GM21390 (cell line): ENCODE measurements around the gene PGP.

Experiments used
- ATAC-seq: cut with Tn5 transposase; IDR thresholded peaks from one replicate; pipeline ENCODE4 v1.9.1; 2021; ENCODE audit not compliant: unreplicated experiment

The PGP gene

DNA sequence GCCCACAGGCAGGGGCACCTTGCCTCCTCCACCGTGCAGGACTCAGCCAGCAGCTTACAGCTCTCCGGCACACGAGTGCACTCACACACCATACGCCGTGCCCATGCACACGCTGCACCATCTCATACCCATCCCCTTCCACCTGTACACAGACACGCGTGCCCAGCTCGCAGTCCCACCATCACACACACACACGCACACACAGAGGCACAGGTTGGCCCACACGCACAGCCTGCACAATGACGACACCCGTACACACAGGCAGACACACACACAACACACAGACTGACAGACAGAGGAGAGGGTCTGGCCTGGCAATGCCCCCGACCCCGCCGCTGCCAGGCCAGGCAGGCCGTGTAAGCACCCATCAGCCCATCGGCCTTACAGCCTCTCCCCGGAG lies 30.3 kb downstream of the PGP start:
- ATAC-seq, result no peak

DNA sequence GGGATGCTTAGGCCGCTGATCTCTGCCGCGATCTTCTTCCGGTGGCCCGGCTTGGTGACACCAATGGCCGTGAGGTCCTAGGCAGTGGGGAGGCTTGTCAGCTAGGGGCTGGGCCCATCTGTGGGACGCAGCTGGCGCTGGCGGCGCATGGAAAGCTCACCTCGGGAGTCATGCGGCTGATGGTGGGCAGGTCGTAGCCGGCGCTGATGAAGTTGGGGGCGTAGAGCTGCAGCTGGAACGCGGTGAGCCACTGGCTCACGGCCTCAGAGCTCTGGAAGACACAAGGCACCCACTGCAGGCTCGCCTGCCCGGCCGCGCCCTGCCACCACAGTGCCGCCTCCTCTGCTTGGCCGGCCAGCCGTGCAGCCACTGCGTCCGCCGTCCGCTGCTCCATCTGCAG lies 31.0 kb downstream of the PGP start:
- ATAC-seq, result no peak

DNA sequence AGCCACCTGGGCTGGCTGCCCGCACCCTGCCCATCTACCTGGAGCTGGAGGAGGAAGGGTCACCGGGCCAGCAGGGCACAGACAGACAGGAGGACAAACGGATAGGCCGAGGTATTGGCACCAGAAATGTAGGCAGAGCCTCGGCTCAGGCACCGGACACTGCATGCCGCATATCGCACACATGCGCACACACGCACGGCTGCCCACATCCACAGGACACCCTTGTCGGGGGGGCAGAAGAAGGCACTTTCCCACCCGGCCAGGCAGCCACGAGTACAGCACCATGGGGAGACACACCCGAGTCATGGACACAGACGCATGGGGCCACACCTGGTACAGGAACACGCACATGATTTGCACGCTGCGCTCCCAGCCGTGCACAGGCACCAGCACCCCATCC lies 32.7 kb downstream of the PGP start:
- no peak for ATAC-seq

DNA sequence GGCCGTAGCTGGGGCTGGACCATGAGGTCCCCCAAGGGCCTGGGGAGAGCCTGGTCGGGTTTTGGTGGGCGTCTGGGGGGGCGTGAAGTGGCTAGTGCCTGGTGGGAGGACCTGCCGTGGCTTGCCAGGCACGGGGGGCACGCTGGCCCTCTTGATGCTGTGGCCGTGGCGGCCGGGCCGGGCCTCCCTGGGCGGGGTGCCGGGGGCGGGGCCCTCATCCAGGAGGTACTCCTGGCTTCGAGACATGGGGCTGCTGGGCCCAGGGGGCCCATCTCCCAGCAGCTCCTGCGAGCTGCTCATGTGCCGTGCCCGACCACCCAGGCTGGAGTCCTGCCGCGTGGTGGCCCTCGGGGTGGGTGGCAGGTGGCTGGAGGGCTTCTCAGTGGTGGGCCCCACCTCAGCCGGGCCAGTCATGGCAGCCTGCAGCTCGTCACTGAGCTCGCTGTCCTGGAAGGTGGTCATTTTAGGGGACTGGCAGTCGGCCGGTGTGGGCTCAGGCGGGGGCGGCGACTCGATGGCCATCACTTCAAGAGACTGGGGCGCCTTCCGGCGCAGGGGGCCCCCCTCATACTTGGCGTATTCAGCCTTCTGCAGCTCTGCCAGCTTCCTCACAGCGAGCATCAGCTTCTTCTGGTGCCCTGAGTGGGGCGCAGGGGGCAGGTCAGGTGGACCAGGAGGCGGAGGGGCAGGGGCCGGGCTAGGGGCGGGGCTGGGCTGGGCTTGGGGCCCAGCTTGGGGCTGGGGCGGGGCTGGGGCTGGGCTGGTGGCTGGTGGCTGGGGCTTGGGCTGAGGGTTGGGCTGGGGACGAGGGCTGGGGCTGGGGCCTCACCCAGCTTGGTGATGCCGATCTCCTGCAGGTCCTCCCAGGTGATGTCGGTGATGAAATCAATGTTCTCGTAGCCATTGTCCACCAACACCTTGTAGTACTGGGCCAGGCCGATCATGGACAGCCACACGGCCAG lies 33.4 kb downstream of the PGP start:
- no peak for ATAC-seq

DNA sequence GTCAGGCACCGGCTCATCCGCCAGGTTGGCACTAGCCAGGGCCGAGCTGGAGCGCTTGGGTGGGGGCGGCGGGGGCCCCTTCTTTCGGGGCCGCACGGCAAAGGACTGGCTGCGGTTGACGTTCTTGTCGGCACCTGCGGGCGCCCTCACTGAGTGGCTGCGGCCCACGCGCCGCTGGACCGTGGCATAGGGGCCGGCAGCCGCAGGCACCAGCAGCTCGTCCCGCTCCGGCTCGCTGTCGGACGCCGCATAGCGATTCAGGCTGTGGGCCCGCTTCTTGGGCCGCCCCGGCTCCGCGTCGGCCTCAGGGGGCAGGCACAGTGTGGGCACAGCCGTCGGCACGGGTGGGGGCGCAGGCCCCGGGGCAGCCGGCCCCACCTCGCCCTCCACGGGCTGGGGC lies 34.2 kb downstream of the PGP start:
- ATAC-seq, result no peak

DNA sequence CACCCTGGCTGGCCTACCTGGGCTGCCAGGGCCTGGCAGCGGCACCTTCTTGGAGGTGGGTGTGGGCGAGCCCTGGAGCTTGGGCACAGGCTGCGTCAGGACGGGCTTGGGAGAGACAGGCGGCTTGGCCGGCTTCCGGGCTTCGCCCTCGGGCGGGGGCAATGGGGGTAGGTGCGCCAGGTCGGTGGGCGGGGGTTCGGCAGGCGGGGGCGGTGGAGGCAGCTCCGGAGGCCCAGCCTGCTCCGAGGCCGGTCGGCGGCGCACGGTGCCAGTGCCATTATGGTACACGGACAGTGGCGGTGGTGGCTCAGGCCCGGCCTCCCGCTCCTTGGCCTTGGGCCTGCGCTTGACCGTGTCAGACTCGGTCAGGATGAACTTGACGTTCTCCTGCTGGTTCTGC lies 35.1 kb downstream of the PGP start:
- ATAC-seq, result no peak

DNA sequence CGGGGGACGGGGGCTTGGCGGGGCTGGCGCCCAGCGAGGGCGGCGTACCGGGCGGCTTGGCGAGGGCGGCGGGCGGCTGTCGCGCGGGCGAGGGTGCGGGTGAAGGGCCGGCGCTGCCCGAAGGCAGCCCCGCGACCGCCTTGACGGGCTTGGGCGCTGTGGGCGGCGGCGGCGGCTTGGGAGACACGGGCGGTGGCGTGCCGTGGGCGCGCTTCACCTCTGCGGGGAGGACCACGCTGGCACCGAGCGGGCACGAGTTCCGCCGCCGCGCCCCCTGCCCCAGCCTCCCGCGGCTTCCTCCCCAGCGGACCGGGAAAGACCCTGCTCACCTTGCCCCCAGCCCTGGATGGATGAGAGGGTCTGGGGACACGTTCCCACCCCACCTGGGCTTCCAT lies 35.5 kb downstream of the PGP start:
- ATAC-seq, result no peak

DNA sequence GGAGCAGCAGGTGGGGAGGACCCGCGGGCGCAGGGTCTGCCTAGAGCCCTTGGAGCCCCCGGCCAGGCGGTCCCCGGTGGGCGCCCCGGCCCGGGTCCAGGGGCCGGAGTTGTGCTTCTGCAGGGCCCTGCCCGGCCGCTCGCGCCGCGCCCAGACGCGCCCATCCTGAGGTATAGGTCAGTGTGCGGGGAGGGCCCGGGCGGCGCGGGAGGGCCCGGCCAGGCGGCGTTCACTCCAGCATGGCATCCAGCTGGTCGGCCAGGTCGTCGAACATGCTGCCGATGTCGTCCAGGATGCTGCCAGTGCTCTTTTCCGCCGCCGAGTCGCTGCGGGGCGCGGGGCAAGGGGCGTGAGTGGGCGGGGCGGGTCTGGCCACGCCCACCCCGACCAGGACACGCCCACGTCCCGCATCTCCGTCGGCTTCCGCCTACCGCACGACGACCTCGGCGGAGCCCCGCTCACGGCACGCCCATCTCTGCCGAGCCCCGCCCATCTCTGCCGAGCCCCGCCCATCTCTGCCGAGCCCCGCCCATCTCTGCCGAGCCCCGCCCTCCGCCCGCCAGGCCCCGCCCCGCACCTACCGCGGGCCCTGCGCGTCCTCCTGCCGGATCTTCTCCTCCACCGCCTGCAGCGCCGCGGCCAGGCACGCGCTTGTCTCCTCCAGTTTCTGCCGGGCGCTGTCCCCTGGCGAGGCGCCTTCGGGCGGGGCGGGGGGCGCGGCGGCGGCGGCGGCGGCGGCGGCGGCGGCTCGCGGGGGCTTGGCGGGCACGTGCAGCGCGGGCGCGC lies 36.1 kb downstream of the PGP start:
- ATAC-seq, result no peak

DNA sequence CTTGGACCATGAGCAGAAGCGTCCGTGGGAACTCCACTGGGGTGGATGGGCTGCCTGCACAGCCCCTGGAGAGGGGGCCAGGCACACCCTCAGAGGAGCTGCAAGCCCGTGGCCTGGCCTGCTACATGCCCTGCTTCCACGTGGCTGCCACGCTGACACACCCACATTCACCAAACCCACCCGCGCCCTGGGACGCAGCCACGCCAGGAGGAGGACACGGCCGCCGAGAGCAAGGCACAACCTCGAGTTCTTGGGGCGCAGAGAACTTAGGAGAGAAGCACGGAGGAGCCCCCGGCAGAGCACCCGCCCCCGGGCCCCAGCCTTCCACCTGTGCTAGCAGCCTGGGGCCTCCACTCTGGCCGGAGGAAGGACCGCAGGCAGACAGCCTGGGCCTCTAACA lies 37.1 kb downstream of the PGP start:
- ATAC-seq, result no peak

DNA sequence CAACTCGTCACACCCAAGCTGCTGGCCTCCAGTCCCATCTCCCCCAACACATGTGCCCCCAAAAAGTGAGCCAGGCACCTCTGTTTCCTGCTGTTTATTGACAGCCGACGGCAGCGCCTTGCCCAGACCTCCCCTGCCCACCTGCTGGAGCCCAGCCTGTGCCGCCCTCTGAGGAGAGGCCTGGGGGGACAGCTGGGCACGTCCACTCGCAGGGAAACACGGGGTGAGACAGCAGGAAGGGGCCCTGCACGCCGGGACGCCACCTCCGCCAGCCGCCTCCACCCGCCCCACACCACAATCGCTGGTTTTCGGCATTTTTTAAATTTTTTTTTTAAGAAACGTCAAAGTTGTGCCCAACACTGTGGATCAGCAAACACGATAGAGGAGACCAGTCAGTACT lies 37.5 kb downstream of the PGP start:
- ATAC-seq, result no peak

DNA sequence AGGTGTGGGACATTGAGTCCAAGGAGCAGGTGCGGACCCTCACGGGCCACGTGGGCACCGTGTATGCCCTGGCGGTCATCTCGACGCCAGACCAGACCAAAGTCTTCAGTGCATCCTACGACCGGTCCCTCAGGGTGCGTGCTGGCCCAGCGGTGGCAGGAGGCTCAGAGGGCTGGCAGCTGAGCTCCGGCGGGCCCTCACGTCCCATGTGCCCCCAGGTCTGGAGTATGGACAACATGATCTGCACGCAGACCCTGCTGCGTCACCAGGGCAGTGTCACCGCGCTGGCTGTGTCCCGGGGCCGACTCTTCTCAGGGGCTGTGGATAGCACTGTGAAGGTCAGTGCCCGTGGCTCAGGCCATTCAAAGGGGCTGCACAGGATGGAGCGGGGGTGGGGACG lies 38.6 kb downstream of the PGP start:
- no peak for ATAC-seq

DNA sequence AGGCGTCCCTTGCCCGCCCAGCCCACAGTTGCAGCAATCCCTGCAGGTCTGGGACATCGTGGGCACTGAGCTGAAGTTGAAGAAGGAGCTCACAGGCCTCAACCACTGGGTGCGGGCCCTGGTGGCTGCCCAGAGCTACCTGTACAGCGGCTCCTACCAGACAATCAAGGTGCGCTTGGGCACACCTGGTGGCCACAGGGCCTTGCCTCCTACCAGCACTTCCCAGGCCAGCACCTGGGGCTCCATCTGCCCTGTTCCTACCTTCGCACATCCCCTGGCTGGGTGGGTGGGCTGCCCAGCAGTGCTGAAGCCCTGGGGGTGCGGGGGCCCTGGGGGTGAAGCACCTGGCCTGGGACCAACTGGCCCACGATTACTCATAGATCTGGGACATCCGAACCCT lies 39.2 kb downstream of the PGP start:
- ATAC-seq, result no peak

DNA sequence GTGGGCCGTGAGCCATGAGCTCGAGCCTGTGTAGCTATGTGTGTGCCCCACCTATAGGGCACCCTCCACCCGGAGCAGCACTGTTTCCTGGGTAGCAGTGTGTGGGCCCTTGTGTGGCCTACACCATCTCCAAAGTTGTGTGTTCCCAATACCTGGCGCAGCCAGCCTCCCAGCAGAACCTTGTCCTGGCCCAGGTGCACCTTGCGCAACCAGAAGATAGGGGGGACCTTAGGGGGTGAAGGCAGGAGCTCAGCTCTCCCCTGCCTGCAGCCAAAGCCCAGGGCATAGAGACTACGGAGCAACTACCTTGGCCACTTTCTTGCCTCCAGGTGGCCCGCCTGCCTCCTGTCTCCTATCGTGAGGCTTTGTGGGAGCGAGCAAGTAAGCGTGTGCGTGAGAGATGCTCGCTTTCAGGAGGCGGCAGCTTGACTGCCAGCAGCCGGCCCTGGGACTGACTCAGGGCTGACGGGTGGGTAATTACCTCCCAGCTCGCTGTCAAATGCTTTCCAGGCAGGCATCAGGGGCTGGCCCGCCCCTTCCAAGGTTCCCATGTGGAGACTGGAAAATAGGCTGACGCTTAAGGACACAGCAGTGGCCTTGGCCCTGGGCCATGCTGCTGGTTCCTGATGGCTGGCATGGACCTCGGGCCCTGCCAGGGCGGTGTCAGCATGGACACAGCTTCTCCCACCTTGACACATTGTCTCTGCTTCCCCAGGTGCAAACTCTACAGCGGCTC lies 40.1 kb downstream of the PGP start:
- no peak for ATAC-seq

DNA sequence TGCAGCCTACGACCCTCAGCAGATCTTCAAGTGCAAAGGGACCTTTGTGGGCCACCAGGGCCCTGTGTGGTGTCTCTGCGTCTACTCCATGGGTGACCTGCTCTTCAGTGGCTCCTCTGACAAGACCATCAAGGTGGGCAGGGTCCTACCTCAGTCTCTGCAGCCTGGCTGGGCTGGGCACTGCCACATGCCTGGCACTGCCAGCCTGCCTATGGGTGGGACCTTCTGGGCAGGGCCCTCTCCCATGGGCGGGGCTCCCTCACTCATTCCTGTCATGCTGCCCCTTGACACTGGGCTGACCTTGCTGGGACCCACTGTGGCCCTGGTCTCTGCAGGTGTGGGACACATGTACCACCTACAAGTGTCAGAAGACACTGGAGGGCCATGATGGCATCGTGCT lies 40.7 kb downstream of the PGP start:
- ATAC-seq, result no peak

DNA sequence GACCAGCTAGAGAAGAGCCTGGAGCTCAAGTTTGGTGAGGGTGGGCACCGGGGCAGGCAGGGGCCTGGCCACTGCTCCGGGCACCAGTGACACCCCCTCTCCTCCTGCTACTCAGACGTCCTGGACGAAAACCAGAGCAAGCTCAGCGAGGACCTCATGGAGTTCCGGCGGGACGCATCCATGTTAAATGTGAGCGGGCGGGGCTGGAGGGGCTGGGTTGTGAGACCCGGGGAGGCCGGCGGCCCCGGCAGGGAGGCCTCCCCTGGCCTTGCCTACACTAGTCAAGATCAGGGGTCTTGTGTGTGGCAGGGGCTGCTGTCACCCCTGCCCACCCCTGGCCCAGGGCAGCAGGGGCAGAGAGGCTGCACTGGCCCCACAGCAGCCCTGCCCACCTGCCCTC lies 41.3 kb downstream of the PGP start:
- ATAC-seq, result no peak

DNA sequence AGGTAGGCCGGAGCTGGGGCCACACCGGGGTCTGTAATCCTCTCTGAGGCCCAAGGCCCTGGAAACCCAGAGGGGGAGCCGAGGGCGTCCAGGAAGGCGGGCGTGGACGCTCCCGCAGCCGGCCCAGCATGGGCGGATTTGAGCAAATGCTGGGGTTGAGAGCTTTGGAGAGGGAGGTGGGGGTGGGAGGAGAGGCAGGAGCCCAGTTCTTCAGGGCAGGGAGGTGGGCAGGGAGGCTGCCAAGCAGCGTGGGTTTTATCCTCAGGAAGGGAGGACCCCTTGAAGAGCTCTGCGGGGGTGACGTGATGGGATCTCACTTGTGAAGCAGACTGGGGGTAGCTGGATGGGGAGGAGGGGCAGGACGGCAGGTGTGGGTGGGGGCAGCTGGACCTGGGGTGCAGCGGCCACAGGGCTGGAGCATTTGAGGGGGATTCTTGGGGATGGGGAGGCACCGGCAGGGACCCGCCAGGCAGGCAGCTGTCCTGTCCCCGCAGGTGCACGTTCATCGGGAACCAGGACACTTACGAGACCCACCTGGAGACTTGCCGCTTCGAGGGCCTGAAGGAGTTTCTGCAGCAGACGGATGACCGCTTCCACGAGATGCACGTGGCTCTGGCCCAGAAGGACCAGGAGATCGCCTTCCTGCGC lies 41.8 kb downstream of the PGP start:
- ATAC-seq, result no peak

DNA sequence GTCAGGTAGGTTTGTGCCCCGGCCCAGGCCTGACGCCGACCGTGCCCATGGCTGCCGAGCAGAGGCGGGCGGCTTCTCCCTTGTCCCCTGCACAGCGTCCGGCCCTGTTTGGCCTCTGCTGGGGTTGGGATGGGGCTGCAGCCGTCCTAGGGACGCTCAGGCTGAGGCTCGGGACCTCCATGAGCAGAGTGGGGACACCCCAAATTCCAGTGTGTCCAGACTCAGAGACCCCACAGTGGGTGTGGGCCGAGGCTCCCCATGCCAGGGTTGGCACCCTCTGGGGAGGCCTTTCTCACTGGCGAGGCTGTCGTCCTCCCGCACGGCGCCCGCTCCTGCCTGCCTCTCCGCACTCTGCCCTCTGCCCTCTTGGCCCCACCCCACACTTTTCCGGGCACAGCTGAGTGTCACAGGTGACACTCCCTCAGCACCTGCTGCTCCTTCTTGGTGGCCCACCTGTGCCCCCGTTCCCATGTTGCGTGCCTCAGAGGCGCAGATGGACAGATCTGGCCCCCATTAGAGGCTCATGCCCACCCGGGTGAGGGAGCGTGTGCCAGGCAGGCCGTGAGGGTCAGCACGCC lies 43.0 kb downstream of the PGP start:
- no peak for ATAC-seq

DNA sequence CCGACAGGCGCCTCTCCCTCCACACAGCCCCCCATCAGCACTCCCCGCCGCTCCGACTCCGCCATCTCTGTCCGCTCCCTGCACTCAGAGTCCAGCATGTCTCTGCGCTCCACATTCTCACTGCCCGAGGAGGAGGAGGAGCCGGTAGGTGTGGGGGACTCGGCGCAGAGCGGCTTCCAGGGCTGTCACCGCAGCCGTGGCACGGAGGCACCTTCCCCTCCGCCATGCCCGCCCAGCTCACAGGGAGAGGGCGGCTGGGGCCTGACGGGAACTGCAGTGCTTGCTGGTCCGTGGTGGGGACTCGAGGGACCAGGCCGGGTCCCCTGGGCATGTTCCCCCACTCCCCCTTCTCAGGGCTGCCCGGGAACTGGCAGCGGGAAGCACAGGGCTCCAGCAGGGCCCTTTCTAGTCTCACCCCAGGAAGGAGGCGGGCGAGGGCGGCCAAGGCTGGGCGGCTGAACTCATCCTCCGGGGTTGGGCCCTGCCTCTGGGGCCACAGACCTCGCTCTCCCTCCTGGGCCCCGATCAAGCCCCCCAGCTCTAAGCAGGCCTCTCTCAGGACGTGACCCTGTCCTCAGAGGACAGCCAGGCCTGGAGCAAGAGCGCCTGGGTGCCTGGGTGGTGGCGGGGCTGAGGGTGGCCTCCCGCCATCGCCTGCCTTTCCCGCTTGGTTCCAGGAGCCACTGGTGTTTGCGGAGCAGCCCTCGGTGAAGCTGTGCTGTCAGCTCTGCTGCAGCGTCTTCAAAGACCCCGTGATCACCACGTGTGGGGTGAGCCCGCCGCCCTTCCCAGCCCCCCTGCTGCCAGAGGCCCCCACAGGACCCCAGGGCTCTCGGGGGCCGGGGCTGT lies 43.8 kb downstream of the PGP start:
- no peak for ATAC-seq

DNA sequence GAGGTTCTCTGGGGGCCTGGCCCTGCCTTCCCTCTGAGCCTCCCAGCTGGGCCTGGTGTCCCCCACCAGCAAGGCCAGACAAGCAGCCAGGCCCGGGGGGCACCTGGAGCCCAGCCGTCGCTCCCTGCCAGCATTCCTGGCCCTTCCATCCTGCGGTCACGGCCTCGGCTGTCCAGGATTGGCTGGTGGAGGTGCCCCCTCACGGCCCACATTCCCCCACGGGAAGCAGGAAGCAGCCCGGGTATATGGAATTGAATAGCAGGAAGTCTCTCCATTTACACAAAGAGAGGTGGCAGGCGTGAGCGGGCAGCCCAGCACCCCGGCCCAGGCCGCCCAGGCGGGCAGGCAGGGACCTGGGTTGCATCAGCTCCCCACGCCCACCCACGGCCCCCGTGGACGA lies 44.6 kb downstream of the PGP start:
- ATAC-seq, result no peak
